ENCODE measurements around the gene FSHR.

DNA sequence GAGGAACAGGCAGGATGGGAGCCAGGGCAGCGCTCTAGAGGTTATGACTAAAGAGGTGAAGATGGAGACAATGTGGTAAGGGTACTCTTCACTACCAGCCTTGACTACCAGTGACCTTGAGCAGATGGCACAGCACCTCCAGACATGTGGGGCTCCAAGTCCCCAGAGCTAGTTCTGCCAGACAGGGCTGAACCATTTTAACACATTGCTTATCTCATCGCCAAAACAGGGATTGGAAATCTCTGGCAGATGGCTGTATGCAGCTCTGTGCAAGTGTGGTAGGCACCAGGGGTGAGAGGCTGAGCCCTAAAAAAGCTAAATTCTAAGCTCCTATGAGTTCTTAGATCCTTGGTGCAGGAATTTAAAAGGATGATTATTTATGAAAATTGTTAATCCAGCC lies 41.3 kb downstream of the FSHR start:
- TF ChIP-seq, protein P1, sequence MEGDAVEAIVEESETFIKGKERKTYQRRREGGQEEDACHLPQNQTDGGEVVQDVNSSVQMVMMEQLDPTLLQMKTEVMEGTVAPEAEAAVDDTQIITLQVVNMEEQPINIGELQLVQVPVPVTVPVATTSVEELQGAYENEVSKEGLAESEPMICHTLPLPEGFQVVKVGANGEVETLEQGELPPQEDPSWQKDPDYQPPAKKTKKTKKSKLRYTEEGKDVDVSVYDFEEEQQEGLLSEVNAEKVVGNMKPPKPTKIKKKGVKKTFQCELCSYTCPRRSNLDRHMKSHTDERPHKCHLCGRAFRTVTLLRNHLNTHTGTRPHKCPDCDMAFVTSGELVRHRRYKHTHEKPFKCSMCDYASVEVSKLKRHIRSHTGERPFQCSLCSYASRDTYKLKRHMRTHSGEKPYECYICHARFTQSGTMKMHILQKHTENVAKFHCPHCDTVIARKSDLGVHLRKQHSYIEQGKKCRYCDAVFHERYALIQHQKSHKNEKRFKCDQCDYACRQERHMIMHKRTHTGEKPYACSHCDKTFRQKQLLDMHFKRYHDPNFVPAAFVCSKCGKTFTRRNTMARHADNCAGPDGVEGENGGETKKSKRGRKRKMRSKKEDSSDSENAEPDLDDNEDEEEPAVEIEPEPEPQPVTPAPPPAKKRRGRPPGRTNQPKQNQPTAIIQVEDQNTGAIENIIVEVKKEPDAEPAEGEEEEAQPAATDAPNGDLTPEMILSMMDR (IDR thresholded peaks at IDR 0.05) = no peak
- TF ChIP-seq POLR2A (IDR thresholded peaks at IDR 0.05) = no peak

Measured in adrenal gland (tissue), 5 donors.